ENCODE results near the gene BRD1. TPM values are rescaled to one million over a fixed set of nuclear protein-coding genes. Genes with fewer than 3 reads are reported as not detected.

BRD1 gene
- total RNA-seq, 2 donors from 2014 or later: 32.7 to 37.7 TPM

DNA sequence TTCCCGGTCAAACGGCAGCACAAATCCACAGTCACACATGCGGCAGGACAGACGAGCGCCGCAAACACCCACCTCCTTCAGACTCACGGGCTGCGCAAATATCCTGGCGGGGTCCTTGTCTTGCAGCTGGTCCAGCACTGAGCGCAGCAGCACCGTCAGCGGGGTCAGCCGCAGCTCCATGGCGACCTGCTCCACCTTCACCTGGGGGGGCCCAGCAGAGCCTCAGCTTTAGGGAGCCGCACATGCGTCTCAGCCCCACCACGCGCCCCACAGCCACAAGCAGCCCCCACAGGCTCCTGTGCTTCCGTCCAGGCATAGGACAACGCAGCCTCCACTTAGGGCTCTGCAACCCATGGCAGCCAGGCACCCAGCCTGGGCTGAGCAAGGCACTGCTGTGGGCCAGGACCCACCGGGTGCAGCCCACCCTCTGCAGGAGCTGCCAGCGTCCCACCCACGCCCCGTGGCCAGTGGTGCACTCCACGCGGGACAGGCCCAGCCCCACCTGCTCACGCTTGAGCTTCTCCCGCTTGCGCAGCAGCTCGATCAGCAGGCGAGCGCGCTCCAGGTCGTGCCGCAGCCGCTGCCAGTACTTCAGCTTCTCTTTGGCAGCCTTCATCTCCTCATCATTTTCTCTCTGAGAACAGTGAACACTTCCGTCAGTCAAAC is 29.1 kb downstream of the BRD1 start:
- intact Hi-C loops (cut with DNase I): no loop called here
- no peak overlapping the region for H3K27ac ChIP-seq
- no peaks in the 10 kb centered on the region for H3K4me1 ChIP-seq
- H3K4me3 ChIP-seq: no peak overlapping the region
- H3K9me3 ChIP-seq: no peaks in the 10 kb centered on the region
- H3K36me3 ChIP-seq: peaks cover 40% of the 10 kb centered on the region
- H3K27me3 ChIP-seq: no peaks in the 10 kb centered on the region
- DNase-seq: no peak
- TF ChIP-seq, protein P1, sequence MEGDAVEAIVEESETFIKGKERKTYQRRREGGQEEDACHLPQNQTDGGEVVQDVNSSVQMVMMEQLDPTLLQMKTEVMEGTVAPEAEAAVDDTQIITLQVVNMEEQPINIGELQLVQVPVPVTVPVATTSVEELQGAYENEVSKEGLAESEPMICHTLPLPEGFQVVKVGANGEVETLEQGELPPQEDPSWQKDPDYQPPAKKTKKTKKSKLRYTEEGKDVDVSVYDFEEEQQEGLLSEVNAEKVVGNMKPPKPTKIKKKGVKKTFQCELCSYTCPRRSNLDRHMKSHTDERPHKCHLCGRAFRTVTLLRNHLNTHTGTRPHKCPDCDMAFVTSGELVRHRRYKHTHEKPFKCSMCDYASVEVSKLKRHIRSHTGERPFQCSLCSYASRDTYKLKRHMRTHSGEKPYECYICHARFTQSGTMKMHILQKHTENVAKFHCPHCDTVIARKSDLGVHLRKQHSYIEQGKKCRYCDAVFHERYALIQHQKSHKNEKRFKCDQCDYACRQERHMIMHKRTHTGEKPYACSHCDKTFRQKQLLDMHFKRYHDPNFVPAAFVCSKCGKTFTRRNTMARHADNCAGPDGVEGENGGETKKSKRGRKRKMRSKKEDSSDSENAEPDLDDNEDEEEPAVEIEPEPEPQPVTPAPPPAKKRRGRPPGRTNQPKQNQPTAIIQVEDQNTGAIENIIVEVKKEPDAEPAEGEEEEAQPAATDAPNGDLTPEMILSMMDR (IDR thresholded peaks at IDR 0.05): no peak
- H3K9ac ChIP-seq (ENCODE audit: low read depth in 2 of 2, low read length in 2 of 2): no peak overlapping the region

DNA sequence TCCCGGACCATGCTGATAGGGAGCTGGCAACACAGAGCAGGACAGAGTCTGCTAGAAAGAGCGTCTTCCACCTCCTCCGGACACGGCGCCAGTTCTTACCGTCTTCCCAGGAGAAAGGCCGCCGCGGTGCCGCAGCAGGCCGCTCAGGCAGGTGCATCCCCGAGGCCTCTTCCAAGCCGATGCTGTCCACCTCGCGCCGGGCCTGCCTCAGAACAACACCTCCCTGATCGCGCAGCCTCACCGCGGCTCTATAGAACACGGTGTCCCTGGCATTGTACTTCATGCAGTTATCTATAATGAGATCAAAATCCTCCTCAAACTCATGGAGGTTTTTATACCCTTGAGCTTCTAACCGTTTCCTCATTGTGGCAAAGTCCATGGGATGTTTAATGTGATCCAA is 30.0 kb downstream of the BRD1 start:
- intact Hi-C loops (cut with DNase I): no loop called here
- no peak overlapping the region for H3K4me3 ChIP-seq
- TF ChIP-seq, protein P1 (IDR thresholded peaks at IDR 0.05): no peak
- no peaks in the 10 kb centered on the region for H3K9me3 ChIP-seq
- no peaks in the 10 kb centered on the region for H3K4me1 ChIP-seq
- no peak for DNase-seq
- no peaks in the 10 kb centered on the region for H3K27me3 ChIP-seq
- H3K36me3 ChIP-seq: peaks cover 34% of the 10 kb centered on the region
- H3K9ac ChIP-seq (ENCODE audit: low read depth in 2 of 2, low read length in 2 of 2): no peak overlapping the region
- H3K27ac ChIP-seq: no peak overlapping the region

DNA sequence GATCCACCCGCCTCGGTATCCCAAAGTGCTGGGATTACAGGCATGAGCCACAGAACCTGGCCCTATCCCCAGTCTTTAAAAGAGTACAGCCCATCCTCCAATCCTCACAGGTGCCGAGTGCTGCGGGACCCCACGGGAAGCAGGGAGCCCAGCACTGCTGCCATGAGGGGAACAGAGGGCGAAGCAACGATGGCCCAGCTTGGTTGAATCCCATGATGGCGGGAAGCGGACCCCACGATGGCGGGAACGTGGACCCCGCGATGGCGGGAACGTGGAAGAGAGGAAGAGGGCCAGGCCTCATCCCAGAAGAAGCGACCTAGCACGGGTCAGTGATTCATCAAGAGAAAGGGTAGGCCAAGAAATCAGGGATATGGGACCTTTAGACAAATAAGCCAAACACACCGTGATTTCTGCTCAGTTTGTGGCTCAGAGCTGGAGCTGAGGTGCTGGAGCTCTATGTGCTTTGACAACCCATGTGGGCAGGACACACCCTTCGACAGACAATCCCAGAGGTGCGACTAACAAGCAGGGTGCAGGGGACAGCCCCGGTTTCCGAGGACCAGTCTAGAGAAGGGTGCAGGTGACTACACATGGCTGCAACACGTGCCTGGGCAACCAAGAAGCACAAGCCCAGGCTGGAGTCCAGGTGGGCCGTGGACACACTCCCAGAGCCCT is 30.9 kb downstream of the BRD1 start:
- intact Hi-C loops (cut with DNase I): no loop called here
- Histone ChIP-seq H3K4me1 (no peaks in the 10 kb centered on the region), H3K4me3 (no peak overlapping the region), H3K36me3 (peaks cover 33% of the 10 kb centered on the region), H3K27me3 (no peaks in the 10 kb centered on the region), H3K9me3 (no peaks in the 10 kb centered on the region), H3K27ac (no peak overlapping the region), H3K9ac (ENCODE audit: low read depth in 2 of 2, low read length in 2 of 2) (no peak overlapping the region)
- no peak for DNase-seq
- TF ChIP-seq, protein P1 (IDR thresholded peaks at IDR 0.05): no peak

DNA sequence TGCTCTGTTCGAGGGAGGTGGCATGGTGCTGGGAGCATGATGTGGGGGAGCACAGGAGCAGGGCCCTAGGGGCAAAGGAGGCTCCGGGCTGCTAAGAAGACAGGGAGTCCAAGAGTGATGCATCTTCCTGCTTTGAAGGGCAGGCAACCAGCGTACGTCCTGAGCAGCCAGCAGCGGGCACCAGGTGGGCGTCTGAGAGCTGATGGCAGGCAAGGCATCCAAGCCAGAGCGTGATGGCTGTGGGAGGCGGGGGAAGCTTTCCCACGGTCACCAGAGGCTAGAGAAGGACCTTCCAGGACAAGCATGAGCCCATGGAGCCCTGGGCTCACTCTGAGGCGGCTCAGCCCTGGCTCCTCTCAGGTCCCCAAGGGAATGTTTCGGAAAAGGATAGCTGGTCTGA is 32.2 kb downstream of the BRD1 start:
- no peak overlapping the region for H3K27ac ChIP-seq

DNA sequence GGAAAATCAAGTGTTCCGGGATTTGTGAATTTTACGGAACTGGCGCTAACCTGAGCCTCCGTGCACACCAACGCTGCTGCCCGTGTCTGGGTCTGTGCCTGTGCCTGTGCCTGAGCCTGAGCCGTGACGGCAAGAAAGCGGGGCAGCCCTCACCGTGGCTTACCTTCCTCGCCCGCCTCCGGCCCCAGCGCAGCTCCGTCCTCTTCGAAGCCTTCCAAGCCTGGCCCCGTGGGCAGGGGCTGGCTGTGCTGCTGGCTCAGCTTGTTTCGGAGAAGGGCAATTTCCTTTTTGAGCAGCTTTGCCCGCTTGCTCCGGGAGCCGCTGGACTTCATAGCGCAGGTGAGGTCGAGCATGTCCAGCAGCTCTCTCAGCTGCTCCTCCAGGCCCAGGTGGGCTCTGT is 33.8 kb downstream of the BRD1 start:
- H3K36me3 ChIP-seq: peaks cover 33% of the 10 kb centered on the region
- no peaks in the 10 kb centered on the region for H3K27me3 ChIP-seq
- H3K9ac ChIP-seq (ENCODE audit: low read depth in 2 of 2, low read length in 2 of 2): no peak overlapping the region
- no peak for DNase-seq
- intact Hi-C loops (cut with DNase I): no loop called here
- TF ChIP-seq, protein P1 (IDR thresholded peaks at IDR 0.05): no peak
- H3K4me3 ChIP-seq: no peak overlapping the region
- peaks cover 19% of the 10 kb centered on the region for H3K4me1 ChIP-seq
- no peak overlapping the region for H3K27ac ChIP-seq
- H3K9me3 ChIP-seq: no peaks in the 10 kb centered on the region

More for the DNA sequence above, 32.2 kb downstream of the BRD1 start:
- TF ChIP-seq, protein P1 (IDR thresholded peaks at IDR 0.05): no peak
- peaks cover 2% of the 10 kb centered on the region for H3K4me1 ChIP-seq
- H3K36me3 ChIP-seq: peaks cover 33% of the 10 kb centered on the region
- H3K9ac ChIP-seq (ENCODE audit: low read depth in 2 of 2, low read length in 2 of 2): no peak overlapping the region
- DNase-seq: no peak
- H3K9me3 ChIP-seq: no peaks in the 10 kb centered on the region
- intact Hi-C loops (cut with DNase I): no loop called here
- H3K27me3 ChIP-seq: no peaks in the 10 kb centered on the region
- H3K4me3 ChIP-seq: no peak overlapping the region
